ENCODE data around the gene UBE2J1. TPM values are rescaled to one million over a fixed set of nuclear protein-coding genes. Genes with fewer than 3 reads are reported as not detected.
A peak's percentile ranks its signal among the peaks of the same experiment; 100 is the strongest.
"Not testable (repeated sequence)": the region's sequence is repeated elsewhere in the genome, so short reads cannot be mapped to it uniquely, and the experiment has no call there.

UBE2J1 gene
- total RNA-seq, 1 experiment from 2014 or later: 25.1 TPM

GRCh38 chr6:89321131-89321970, 31.2 kb downstream of the UBE2J1 start:
- no peak for DNase-seq (ENCODE audit: low read depth)

GRCh38 chr6:89320012-89320559, 32.4 kb downstream of the UBE2J1 start:
- no peak for DNase-seq (ENCODE audit: low read depth)

GRCh38 chr6:89317067-89317466, 35.5 kb downstream of the UBE2J1 start:
- DNase-seq (ENCODE audit: low read depth): no peak

- DNase-seq (ENCODE audit: low read depth): no peak
Measured at GRCh38 chr6:89315249-89315885, 37.2 kb downstream of the UBE2J1 start, which contains the start of gene GABRR2. Gene GABRR2 (minus strand): TSS chr6:89315299. CDS start chr6:89315165, 134 bp downstream.

GRCh38 chr6:89314692-89315091, 37.8 kb downstream of the UBE2J1 start:
- no peak for DNase-seq (ENCODE audit: low read depth)

GRCh38 chr6:89313006-89313405, 39.5 kb downstream of the UBE2J1 start:
- peak; percentile 38 for DNase-seq (ENCODE audit: low read depth)

GRCh38 chr6:89311853-89312531, 40.5 kb downstream of the UBE2J1 start:
- DNase-seq (ENCODE audit: low read depth): peak; percentile 70

GRCh38 chr6:89311530-89311852, 41.0 kb downstream of the UBE2J1 start:
- no peak for DNase-seq (ENCODE audit: low read depth)

GRCh38 chr6:89310929-89311328, 41.6 kb downstream of the UBE2J1 start:
- DNase-seq (ENCODE audit: low read depth): peak; percentile 26

- no peak for DNase-seq (ENCODE audit: low read depth)
Measured at GRCh38 chr6:89308525-89309395, 43.8 kb downstream of the UBE2J1 start.

GRCh38 chr6:89304517-89304916, 48.0 kb downstream of the UBE2J1 start:
- DNase-seq (ENCODE audit: low read depth): not testable (repeated sequence)

- DNase-seq (ENCODE audit: low read depth): no peak
Measured at GRCh38 chr6:89302936-89303335, 49.6 kb downstream of the UBE2J1 start.

- DNase-seq (ENCODE audit: low read depth): no peak
Measured at GRCh38 chr6:89302195-89302770, 50.2 kb downstream of the UBE2J1 start.

- DNase-seq (ENCODE audit: low read depth): no peak
Measured at GRCh38 chr6:89301586-89302194, 50.8 kb downstream of the UBE2J1 start.

GRCh38 chr6:89299466-89299850, 53.1 kb downstream of the UBE2J1 start:
- peak; percentile 85 for DNase-seq (ENCODE audit: low read depth)

- peak; percentile 91 for DNase-seq (ENCODE audit: low read depth)
Measured at GRCh38 chr6:89298680-89299465, 53.6 kb downstream of the UBE2J1 start.

- DNase-seq (ENCODE audit: low read depth): peak; percentile 97
Measured at GRCh38 chr6:89297695-89298351, 54.7 kb downstream of the UBE2J1 start.

- no peak for DNase-seq (ENCODE audit: low read depth)
Measured at GRCh38 chr6:89295981-89296380, 56.5 kb downstream of the UBE2J1 start.

GRCh38 chr6:89295116-89295515, 57.4 kb downstream of the UBE2J1 start:
- DNase-seq (ENCODE audit: low read depth): not testable (repeated sequence)
